Osteocyte (in vitro differentiated cells): ENCODE results near the gene UTP18. TPM values are rescaled to one million over a fixed set of nuclear protein-coding genes. Genes with fewer than 3 reads are reported as not detected.

Experiments used
- DNase-seq: peaks from one replicate; pipeline ENCODE4 v3.0.0; 2021; ENCODE audit warnings: mixed read lengths; ENCODE audit not compliant: unreplicated experiment; ENCODE audit errors: extremely low spot score
- H3K27ac Mint-ChIP-seq: one replicate; pipeline ENCODE4 v1.8.0; 2021; ENCODE audit warnings: mild to moderate bottlenecking, mixed read lengths; ENCODE audit not compliant: unreplicated experiment
- H3K27me3 Mint-ChIP-seq: one replicate; pipeline ENCODE4 v1.8.0; 2021; ENCODE audit warnings: mixed read lengths; ENCODE audit not compliant: unreplicated experiment
- H3K36me3 Mint-ChIP-seq: one replicate; pipeline ENCODE4 v1.8.0; 2021; ENCODE audit warnings: mixed read lengths; ENCODE audit not compliant: unreplicated experiment
- H3K4me1 Mint-ChIP-seq: one replicate; pipeline ENCODE4 v1.8.0; 2021; ENCODE audit warnings: mixed read lengths; ENCODE audit not compliant: unreplicated experiment
- H3K4me3 Mint-ChIP-seq: one replicate; pipeline ENCODE4 v1.8.0; 2021; ENCODE audit warnings: mild to moderate bottlenecking, moderate library complexity, mixed read lengths; ENCODE audit not compliant: unreplicated experiment
- H3K9me3 Mint-ChIP-seq: one replicate; pipeline ENCODE4 v1.8.0; 2021; ENCODE audit warnings: mixed read lengths; ENCODE audit not compliant: unreplicated experiment
- total RNA-seq: library from RNA; stranded (reverse); gene quantifications from 2 replicates; pipeline ENCODE4 v1.2.1, GENCODE V29; 2021
- TF ChIP-seq, protein P1 (sequence below): fragments of 200-600 bp; sonication (generic); IDR thresholded peaks from 2 replicates; pipeline ENCODE4 v1.5.0; 2021; ENCODE audit warnings: antibody characterized with exemption, mild to moderate bottlenecking, moderate library complexity

Gene UTP18
- total RNA-seq, 1 donor from 2014 or later, result 25.3 TPM

GRCh38 chr17:51342257-51342656, 81.9 kb downstream of the UTP18 start:
- Mint-ChIP-seq H3K36me3 (no peaks in the 10 kb centered on the region), H3K9me3 (no peaks in the 10 kb centered on the region), H3K4me1 (peaks cover 13% of the 10 kb centered on the region), H3K27me3 (peaks cover 18% of the 10 kb centered on the region), H3K27ac (no peak overlapping the region), H3K4me3 (no peak overlapping the region)
- DNase-seq, result no peak
- TF ChIP-seq, protein P1, sequence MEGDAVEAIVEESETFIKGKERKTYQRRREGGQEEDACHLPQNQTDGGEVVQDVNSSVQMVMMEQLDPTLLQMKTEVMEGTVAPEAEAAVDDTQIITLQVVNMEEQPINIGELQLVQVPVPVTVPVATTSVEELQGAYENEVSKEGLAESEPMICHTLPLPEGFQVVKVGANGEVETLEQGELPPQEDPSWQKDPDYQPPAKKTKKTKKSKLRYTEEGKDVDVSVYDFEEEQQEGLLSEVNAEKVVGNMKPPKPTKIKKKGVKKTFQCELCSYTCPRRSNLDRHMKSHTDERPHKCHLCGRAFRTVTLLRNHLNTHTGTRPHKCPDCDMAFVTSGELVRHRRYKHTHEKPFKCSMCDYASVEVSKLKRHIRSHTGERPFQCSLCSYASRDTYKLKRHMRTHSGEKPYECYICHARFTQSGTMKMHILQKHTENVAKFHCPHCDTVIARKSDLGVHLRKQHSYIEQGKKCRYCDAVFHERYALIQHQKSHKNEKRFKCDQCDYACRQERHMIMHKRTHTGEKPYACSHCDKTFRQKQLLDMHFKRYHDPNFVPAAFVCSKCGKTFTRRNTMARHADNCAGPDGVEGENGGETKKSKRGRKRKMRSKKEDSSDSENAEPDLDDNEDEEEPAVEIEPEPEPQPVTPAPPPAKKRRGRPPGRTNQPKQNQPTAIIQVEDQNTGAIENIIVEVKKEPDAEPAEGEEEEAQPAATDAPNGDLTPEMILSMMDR, result no peak

DNA sequence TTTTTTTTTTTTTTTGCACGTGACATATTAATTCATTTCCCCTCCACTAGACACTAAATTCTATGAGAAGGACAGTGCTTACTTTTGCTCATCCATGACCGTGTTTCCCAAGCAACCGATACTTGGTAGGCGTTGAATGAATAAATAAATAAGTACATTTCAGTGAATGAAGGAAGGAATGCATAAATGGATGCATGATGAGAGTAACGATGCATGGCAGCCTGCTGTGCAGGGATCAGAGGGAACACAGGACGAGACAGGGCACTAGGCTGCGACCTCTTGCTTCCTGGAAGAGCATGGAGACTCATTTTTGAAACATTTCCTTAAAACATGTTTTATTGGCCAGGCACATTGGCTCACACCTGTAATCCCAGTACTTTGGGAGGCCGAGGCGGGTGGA, 84.2 kb downstream of the UTP18 start:
- Mint-ChIP-seq H3K9me3 (no peaks in the 10 kb centered on the region), H3K4me3 (no peak overlapping the region), H3K36me3 (no peaks in the 10 kb centered on the region), H3K4me1 (peaks cover 13% of the 10 kb centered on the region), H3K27ac (no peak overlapping the region), H3K27me3 (peaks cover 22% of the 10 kb centered on the region)
- TF ChIP-seq, protein P1, result no peak
- DNase-seq, result no peak

DNA sequence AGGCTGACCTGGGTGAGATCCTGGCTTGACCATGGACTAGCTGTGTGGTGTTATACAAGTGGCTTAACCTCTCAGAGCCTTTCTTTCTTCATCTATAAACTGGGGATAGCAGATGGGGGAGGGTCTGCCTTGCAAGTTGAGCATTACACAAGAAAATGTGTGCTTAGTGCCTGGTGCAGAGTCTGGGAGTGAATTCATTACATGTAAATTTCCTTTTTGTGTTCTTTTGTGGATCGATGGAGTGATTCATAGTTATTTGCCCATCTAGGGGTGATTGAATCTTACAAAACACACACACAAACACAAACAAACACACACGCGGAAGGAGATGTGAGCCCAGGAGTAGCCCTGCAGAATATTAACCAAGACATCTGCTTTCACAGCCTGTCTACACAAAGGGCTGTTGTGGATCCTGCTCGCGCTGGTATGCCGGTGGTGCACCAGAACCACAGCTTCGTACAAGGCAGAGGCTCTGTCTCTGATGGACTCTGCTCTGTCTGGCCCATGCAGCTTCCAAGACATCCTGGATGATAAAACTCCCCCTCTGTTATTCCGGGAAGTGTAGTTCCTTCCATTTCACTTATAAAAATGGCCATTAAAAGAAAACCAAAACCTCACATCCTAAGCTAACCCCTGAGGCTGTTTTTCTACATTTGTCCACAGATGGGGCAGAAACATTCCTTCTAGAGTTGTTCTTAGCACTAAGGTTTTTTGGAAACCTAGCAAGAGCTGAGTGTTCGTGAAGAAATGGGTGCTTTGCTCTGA, 86.1 kb downstream of the UTP18 start:
- Mint-ChIP-seq H3K27ac (no peak overlapping the region), H3K9me3 (no peaks in the 10 kb centered on the region), H3K4me3 (peak overlapping the region; percentile 18)

More for the DNA sequence above, 86.1 kb downstream of the UTP18 start:
- H3K27me3 Mint-ChIP-seq, result peaks cover 22% of the 10 kb centered on the region
- no peak for DNase-seq
- no peaks in the 10 kb centered on the region for H3K36me3 Mint-ChIP-seq
- TF ChIP-seq, protein P1, result no peak
- peaks cover 13% of the 10 kb centered on the region for H3K4me1 Mint-ChIP-seq

Other genes with a start within 250 kb of the UTP18 start
- gene SPAG9, start 139.7 kb upstream of the UTP18 start, total RNA-seq, result 100 and 108 TPM in 2 replicates
- gene NME1, start 107.0 kb upstream of the UTP18 start, total RNA-seq, result 77.7 and 77.8 TPM in 2 replicates
- 651 and 667 TPM in 2 replicates for gene NME2, start 94.1 kb upstream of the UTP18 start, total RNA-seq
- gene MBTD1, start 497 bp upstream of the UTP18 start, total RNA-seq, result 17.9 and 19.6 TPM in 2 replicates